HT1080 (cell line): ENCODE measurements around the gene CTDNEP1. TPM values are rescaled to one million over a fixed set of nuclear protein-coding genes. Genes with fewer than 3 reads are reported as not detected.

Experiments
- DNase-seq: peaks from one replicate; pipeline ENCODE4 v3.0.0-alpha.2; 2015; ENCODE audit warnings: low read depth
- total RNA-seq: library from RNA; depleted of rRNA; stranded (reverse); fragments of >200 nt; shearing (Covaris generic); gene quantifications from 2 replicates; pipeline ENCODE4 v1.2.3, GENCODE V29; 2014

CTDNEP1 gene
- total RNA-seq, 1 experiment from 2014 or later, result 79.9 TPM

- DNase-seq, result no peak
Observed at GRCh38 chr17:7216242-7217112, 35.1 kb downstream of the CTDNEP1 start.

GRCh38 chr17:7215652-7216180, 35.8 kb downstream of the CTDNEP1 start:
- DNase-seq, result peak; percentile 44

GRCh38 chr17:7215136-7215638, 36.3 kb downstream of the CTDNEP1 start:
- DNase-seq, result no peak

GRCh38 chr17:7214300-7215135, 37.0 kb downstream of the CTDNEP1 start:
- peak; percentile 94 for DNase-seq

- peak; percentile 75 for DNase-seq
Observed at GRCh38 chr17:7213895-7214299, 37.6 kb downstream of the CTDNEP1 start.

- DNase-seq, result no peak
Observed at GRCh38 chr17:7211491-7212273, 39.9 kb downstream of the CTDNEP1 start.

- DNase-seq, result no peak
Observed at GRCh38 chr17:7208754-7209460, 42.6 kb downstream of the CTDNEP1 start.

- no peak for DNase-seq
Observed at GRCh38 chr17:7208027-7208571, 43.4 kb downstream of the CTDNEP1 start.

- DNase-seq, result no peak
Observed at GRCh38 chr17:7207120-7208001, 44.2 kb downstream of the CTDNEP1 start.

- no peak for DNase-seq
Observed at GRCh38 chr17:7205561-7205960, 46.0 kb downstream of the CTDNEP1 start.

- no peak for DNase-seq
Observed at GRCh38 chr17:7204828-7205461, 46.6 kb downstream of the CTDNEP1 start.

- DNase-seq, result no peak
Observed at GRCh38 chr17:7204336-7204735, 47.2 kb downstream of the CTDNEP1 start.

GRCh38 chr17:7203391-7203790, 48.1 kb downstream of the CTDNEP1 start:
- no peak for DNase-seq

- no peak for DNase-seq
Observed at GRCh38 chr17:7196651-7197401, 54.7 kb downstream of the CTDNEP1 start.

GRCh38 chr17:7195971-7196370, 55.6 kb downstream of the CTDNEP1 start:
- no peak for DNase-seq
